Umbilical cord (tissue), 2 donors: Measurements from ENCODE around the gene ITPKB. TPM values are rescaled to one million over a fixed set of nuclear protein-coding genes. Genes with fewer than 3 reads are reported as not detected.
A peak's percentile ranks its signal among the peaks of the same experiment; 100 is the strongest.
"Not testable (repeated sequence)": the region's sequence is repeated elsewhere in the genome, so short reads cannot be mapped to it uniquely, and the experiment has no call there.

Experiments used
- DNase-seq: peaks from one replicate; pipeline ENCODE4 v3.0.0-alpha.2; 2015; ENCODE audit warnings: low spot score
- total RNA-seq: library from RNA; depleted of rRNA; stranded (reverse); fragments of >200 nt; gene quantifications from one replicate; pipeline ENCODE4 v1.2.3, GENCODE V29; 2014; ENCODE audit warnings: low replicate concordance; ENCODE audit not compliant: insufficient read depth

Gene ITPKB
- total RNA-seq, 1 donor from 2014 or later = 15.4 TPM

GRCh38 chr1:226730836-226731235 lies 8.2 kb downstream of the ITPKB start:
- no peak for DNase-seq

- no peak for DNase-seq
Measured at GRCh38 chr1:226730071-226730470, 9.0 kb downstream of the ITPKB start.

GRCh38 chr1:226728448-226728847 lies 10.6 kb downstream of the ITPKB start:
- no peak for DNase-seq

- DNase-seq = no peak
Measured at GRCh38 chr1:226725897-226726267, 13.2 kb downstream of the ITPKB start.

GRCh38 chr1:226723657-226724532 lies 15.2 kb downstream of the ITPKB start:
- peak; percentile 67 for DNase-seq

- DNase-seq = no peak
Measured at GRCh38 chr1:226722901-226723656, 16.0 kb downstream of the ITPKB start.

- DNase-seq = no peak
Measured at GRCh38 chr1:226722240-226722900, 16.7 kb downstream of the ITPKB start.

GRCh38 chr1:226720574-226720973 lies 18.5 kb downstream of the ITPKB start:
- not testable (repeated sequence) for DNase-seq

GRCh38 chr1:226719596-226720387 lies 19.3 kb downstream of the ITPKB start:
- no peak for DNase-seq

GRCh38 chr1:226717256-226717909 lies 21.7 kb downstream of the ITPKB start:
- DNase-seq = no peak

GRCh38 chr1:226716577-226716976 lies 22.5 kb downstream of the ITPKB start:
- no peak for DNase-seq

- no peak for DNase-seq
Measured at GRCh38 chr1:226714148-226714547, 24.9 kb downstream of the ITPKB start.

- DNase-seq = no peak
Measured at GRCh38 chr1:226712742-226713419, 26.2 kb downstream of the ITPKB start.

- DNase-seq = no peak
Measured at GRCh38 chr1:226711976-226712741, 26.9 kb downstream of the ITPKB start.

- no peak for DNase-seq
Measured at GRCh38 chr1:226710501-226710900, 28.6 kb downstream of the ITPKB start.

GRCh38 chr1:226709953-226710352 lies 29.1 kb downstream of the ITPKB start:
- no peak for DNase-seq

GRCh38 chr1:226708967-226709396 lies 30.1 kb downstream of the ITPKB start:
- DNase-seq = no peak

GRCh38 chr1:226708342-226708780 lies 30.7 kb downstream of the ITPKB start:
- DNase-seq = no peak

GRCh38 chr1:226706684-226707083 lies 32.4 kb downstream of the ITPKB start:
- no peak for DNase-seq
